ENCODE data around the gene COL11A2. TPM values are rescaled to one million over a fixed set of nuclear protein-coding genes. Genes with fewer than 3 reads are reported as not detected.
A peak's percentile ranks its signal among the peaks of the same experiment; 100 is the strongest.

Gene COL11A2
- total and polyA plus RNA-seq, 2 of the 13 experiments (the other 11 are each of a cell fraction or from before 2014, with no cell fraction given), result 0.55 TPM

DNA sequence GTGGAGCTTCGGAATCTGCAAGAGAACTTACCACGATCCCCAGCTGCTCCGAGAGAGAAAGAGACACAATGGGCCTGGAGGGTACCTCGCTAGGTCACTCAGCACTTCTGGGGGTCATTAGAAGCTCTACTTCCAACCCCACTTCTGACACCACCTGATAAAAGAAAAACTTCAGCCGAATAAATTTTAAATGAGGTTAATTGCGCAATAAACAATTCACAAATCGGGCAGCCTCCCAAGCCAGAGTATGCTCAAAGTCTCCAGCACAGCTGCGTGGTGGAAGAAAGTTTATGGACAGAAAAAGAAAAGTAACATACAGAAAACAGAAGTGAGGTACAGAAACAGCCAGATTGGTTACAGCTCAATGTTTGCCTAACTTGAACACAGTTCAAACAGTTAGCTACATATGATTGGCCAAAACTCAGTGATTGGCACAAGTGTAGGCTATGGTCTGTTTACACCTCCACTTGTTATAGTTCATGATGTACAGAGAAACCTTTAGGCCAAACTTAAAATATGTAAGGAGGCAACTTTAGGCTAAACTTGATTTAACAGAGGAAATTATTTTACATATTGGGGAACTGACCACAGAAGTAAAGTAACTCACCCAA, 52.6 kb downstream of the COL11A2 start:
- no TSS peak for BruUV-seq (replicated peaks)
- ChIA-PET POLR2A (no interaction called here), CTCF (ENCODE audit: low intra/inter-chr PET ratio, low total read pairs) (no interaction called here)
- ATAC-seq (no peak), DNase-seq (ENCODE audit: low spot score) (no peak), FAIRE-seq (no peak)
- 11% methylated on average over 8 of the region's 8 CpGs for WGBS (ENCODE audit: low lambda C conversion rate)
- intact Hi-C loops (cut with micrococcal nuclease; ENCODE audit: unreplicated experiment) (no loop called here), in situ Hi-C loops (cut with HindIII; ENCODE audit: extremely low pct_ligation_motif_present, low pct_unique_long_range_greater_than_20kb) (no loop called here)
- Histone ChIP-seq H2AFZ (ENCODE audit: low read length) (no peak overlapping the region), H3K36me3 (replicated peaks in 1 of 2; ENCODE audit: control insufficient read depth in 1 of 2, insufficient read depth in 2 of 2, low read length in 2 of 2) (no peaks in the 10 kb centered on the region), H3K9me3 (ENCODE audit: low read length) (no peaks in the 10 kb centered on the region), H3K27me3 (ENCODE audit: control insufficient read depth in 1 of 2, insufficient read depth in 2 of 2, low read length in 2 of 2) (peaks cover 0 to 20% of the 10 kb centered on the region in 2 experiments; a peak in 1 of 5 replicates), H3K27ac (ENCODE audit: extremely low read length, insufficient read depth, low read length) (no peak overlapping the region), H3K4me1 (ENCODE audit: insufficient read depth, low read length) (0 out of 2 replicates have a peak, but pooled peaks cover 6% of the 10 kb centered on the region), H4K20me1 (ENCODE audit: insufficient read depth, low read length) (no peaks in the 10 kb centered on the region), H3K4me2 (ENCODE audit: low read depth, low read length) (no peak overlapping the region), H3K9ac (ENCODE audit: insufficient read depth, low read depth, low read length) (no peak overlapping the region), H3K79me2 (ENCODE audit: insufficient read depth, low read length) (no peaks in the 10 kb centered on the region), H3K4me3 (replicated peaks in 1 of 3; ENCODE audit: insufficient read depth in 1 of 3, low read depth in 2 of 3, low read length in 3 of 3) (no peak overlapping the region)
- TF ChIP-seq TCF7L2 (IDR thresholded peaks at IDR 0.05; ENCODE audit: low read depth, low read length) (no peak), CEBPB (IDR thresholded peaks at IDR 0.05; ENCODE audit: borderline replicate concordance, low read depth, low read length) (peak; percentile 48)

DNA sequence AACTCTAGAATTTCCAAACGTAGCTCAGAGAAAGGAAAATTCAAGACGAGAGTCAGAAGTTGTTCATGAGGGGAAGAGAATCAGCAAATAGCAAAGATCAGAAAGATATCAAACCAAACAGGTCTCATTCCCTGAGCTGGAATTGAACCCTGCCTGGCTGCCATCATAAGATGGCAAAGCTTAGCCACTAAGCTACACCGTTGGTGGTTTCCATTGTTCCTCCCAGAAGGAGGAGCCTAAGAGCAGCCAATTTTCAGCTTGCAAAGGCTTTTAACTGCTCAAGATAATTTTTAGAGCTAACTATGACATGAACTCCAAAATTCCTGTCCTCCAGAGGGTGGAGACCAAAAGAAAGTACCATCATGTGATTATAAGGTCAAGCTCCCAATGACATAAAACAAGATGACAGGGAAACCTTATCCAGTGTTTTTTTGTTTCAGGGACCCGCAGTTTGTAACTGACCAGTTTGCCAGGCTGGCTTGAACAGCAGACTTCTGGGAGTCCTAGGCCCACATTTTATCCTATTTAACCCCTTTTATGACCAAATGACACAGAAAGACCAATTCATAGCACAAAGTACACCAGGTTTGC, 55.9 kb downstream of the COL11A2 start:
- peaks cover 0 to 13% of the 10 kb centered on the region in 2 experiments; a peak in 1 of 5 replicates for H3K27me3 ChIP-seq (ENCODE audit: control insufficient read depth in 1 of 2, insufficient read depth in 2 of 2, low read length in 2 of 2)
- POLR2A ChIA-PET, result no interaction called here
- ATAC-seq, result no peak

More for the DNA sequence above, 55.9 kb downstream of the COL11A2 start:
- in situ Hi-C loops (cut with HindIII; ENCODE audit: extremely low pct_ligation_motif_present, low pct_unique_long_range_greater_than_20kb), result no loop called here
- H3K9me3 ChIP-seq (ENCODE audit: low read length), result no peaks in the 10 kb centered on the region
- H3K79me2 ChIP-seq (ENCODE audit: insufficient read depth, low read length), result no peaks in the 10 kb centered on the region
- H3K4me3 ChIP-seq (replicated peaks in 1 of 3; ENCODE audit: insufficient read depth in 1 of 3, low read depth in 2 of 3, low read length in 3 of 3), result no peak overlapping the region
- BruUV-seq (replicated peaks), result no TSS peak
- H4K20me1 ChIP-seq (ENCODE audit: insufficient read depth, low read length), result no peaks in the 10 kb centered on the region
- TF ChIP-seq ZFP36 (IDR thresholded peaks at IDR 0.05; ENCODE audit: borderline replicate concordance, low read depth, low read length, partially characterized antibody), result no peak
- TF ChIP-seq, protein P1, sequence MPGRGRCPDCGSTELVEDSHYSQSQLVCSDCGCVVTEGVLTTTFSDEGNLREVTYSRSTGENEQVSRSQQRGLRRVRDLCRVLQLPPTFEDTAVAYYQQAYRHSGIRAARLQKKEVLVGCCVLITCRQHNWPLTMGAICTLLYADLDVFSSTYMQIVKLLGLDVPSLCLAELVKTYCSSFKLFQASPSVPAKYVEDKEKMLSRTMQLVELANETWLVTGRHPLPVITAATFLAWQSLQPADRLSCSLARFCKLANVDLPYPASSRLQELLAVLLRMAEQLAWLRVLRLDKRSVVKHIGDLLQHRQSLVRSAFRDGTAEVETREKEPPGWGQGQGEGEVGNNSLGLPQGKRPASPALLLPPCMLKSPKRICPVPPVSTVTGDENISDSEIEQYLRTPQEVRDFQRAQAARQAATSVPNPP (CRISPR knock-in tag; IDR thresholded peaks at IDR 0.05), result no peak
- TF ChIP-seq, protein P2, sequence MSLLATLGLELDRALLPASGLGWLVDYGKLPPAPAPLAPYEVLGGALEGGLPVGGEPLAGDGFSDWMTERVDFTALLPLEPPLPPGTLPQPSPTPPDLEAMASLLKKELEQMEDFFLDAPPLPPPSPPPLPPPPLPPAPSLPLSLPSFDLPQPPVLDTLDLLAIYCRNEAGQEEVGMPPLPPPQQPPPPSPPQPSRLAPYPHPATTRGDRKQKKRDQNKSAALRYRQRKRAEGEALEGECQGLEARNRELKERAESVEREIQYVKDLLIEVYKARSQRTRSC (CRISPR knock-in tag; IDR thresholded peaks at IDR 0.05; ENCODE audit: low read depth), result no peak
- no peak for TF ChIP-seq TCF7 (IDR thresholded peaks at IDR 0.05; ENCODE audit: low read depth)
- TF ChIP-seq ZNF331 (CRISPR knock-in tag; IDR thresholded peaks at IDR 0.05), result no peak
- DNase-seq (ENCODE audit: low spot score), result no peak
- H3K4me1 ChIP-seq (ENCODE audit: insufficient read depth, low read length), result 0 out of 2 replicates have a peak, but pooled peaks cover 6% of the 10 kb centered on the region
- no peak for FAIRE-seq
- intact Hi-C loops (cut with micrococcal nuclease; ENCODE audit: unreplicated experiment), result no loop called here
- no peaks in the 10 kb centered on the region for H3K36me3 ChIP-seq (replicated peaks in 1 of 2; ENCODE audit: control insufficient read depth in 1 of 2, insufficient read depth in 2 of 2, low read length in 2 of 2)
- CTCF ChIA-PET (ENCODE audit: low intra/inter-chr PET ratio, low total read pairs), result no interaction called here
- WGBS (ENCODE audit: low lambda C conversion rate), result 28% methylated on average over 4 of the region's 4 CpGs
- H3K9ac ChIP-seq (ENCODE audit: insufficient read depth, low read depth, low read length), result no peak overlapping the region
- H2AFZ ChIP-seq (ENCODE audit: low read length), result no peak overlapping the region
- H3K27ac ChIP-seq (ENCODE audit: extremely low read length, insufficient read depth, low read length), result no peak overlapping the region
- no peak overlapping the region for H3K4me2 ChIP-seq (ENCODE audit: low read depth, low read length)
